SKM-1 treated with dmso at 0.1 percent for 144 hours (cell line): ENCODE data around the gene FMN1.

ENCODE experiments used
- DNase-seq: peaks from one replicate; lab custom pipeline; 2025; ENCODE audit not compliant: unreplicated experiment; lab: John Stamatoyannopoulos, UW

Gene FMN1

GRCh38 chr15:33066584-33066983, 127.9 kb downstream of the FMN1 start:
- DNase-seq, result no peak

GRCh38 chr15:33064878-33065277, 129.6 kb downstream of the FMN1 start:
- no peak for DNase-seq

DNA sequence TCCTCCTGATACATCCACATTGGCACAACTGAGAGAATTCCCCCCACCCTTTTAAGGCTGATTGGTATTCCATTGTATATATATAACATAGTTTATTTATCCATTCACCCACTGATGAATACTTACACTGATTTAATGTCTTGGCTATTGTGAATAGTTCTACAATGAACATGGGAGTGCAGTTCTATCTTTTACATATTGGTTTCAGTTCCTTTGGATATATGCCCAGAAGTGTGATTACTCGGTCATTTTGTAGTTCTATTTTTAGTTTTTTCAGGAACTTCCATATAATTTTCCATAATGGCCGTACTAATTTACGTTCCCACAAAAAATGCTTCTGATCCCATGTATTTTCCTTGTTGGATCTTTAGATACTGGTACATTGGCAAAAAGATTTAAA, 135.3 kb downstream of the FMN1 start:
- no peak for DNase-seq

- DNase-seq, result no peak
Measured at GRCh38 chr15:33057845-33058244, 136.7 kb downstream of the FMN1 start.

DNA sequence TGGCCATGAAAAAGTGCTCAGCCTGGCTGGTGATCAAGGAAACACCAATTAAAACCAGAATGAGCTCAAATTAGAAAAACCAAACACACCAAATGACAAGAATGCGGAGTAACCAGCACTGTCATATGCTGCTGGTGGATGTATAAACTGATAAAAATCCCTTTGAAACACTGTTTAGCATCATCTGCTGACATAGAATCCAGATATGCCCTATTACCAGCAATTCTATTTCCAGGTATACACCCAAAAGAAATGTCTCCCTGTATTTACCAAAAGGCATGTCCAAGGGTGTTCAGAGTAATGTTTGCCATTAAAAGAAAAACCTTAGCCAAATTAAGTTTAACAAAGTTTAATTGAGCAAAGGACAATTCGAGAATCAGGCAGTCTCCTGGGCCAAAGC, 138.6 kb downstream of the FMN1 start:
- DNase-seq, result no peak

GRCh38 chr15:33051528-33051927, 143.0 kb downstream of the FMN1 start:
- DNase-seq, result no peak

DNA sequence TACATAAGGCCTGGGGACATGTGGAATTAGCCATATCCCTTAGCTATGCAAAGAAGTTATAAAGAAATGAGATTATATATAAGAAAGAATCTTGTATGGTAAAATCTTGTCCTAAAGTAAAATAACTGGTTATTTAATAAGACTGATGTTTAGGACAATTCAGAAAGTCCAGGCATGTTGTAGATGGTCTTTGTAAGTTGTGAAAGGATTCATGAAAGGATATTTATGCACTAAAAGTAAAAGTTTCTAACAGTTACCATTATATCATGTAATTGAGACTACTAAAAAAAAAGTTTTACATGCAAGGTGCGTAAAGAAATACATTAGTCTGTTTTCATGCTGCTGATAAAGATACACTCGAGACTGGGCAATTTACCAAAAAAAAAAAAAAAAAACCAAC, 146.3 kb downstream of the FMN1 start:
- DNase-seq, result no peak

- no peak for DNase-seq
Measured at GRCh38 chr15:33047077-33047476, 147.4 kb downstream of the FMN1 start.

- DNase-seq, result no peak
Measured at GRCh38 chr15:33046329-33046728, 148.2 kb downstream of the FMN1 start.

- DNase-seq, result no peak
Measured at GRCh38 chr15:33045066-33045810, 149.3 kb downstream of the FMN1 start.

DNA sequence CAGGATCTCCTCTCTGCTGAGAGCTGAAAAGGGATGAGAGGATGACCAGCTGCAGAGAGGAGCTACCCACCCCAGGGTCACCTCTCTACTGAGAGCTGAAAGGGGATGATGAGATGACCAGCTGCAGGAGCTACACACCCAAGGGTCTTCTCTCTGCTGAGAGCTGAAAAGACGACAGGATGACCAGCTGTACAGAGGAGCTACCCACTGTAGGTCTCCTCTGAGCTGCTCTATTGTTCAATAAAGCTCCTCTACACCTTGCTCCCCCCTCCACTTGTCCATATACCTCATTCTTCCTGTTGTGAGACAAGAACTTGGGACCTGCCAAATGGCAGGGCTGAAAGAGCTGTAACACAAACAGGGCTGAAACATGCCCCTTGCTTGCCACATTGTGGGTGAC, 149.9 kb downstream of the FMN1 start:
- DNase-seq, result no peak

DNA sequence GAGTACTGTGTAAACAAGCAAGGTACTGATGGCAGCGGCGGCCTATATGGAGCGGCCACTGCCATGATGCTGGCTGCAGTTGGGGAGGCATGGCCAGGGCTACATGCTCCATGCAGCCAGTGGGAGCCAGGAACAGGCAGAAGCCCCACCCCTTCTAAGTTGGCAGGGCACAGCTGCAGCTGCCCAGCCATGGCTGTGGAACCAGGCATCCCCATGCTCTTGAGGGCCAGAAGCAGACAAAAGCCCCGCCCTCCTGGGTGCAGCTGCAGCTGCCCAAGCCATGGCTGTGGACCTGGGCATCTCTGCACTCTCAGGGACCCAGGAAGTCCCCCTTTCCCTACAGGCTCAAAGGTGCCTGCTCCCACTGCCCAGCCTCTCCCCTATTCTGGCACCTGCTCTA, 150.9 kb downstream of the FMN1 start:
- DNase-seq, result no peak

DNA sequence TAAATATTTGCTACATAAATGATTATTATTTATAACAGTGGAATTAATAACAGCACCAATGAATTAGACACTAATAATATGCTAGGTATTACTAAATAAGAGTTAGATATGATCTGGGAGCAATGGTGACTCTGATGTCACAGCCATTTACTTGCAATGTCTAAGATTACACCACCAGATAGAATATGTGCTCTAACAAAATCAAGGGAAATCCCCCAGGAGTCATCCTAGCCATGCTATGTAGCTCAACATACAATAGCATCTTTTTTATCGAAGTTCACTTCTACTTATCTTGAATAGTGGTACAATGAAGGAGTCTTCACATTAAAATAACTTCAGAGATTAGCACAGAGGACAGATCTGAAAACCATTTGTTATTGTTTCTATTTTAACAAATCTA, 154.0 kb downstream of the FMN1 start:
- no peak for DNase-seq

GRCh38 chr15:33034588-33034987, 159.9 kb downstream of the FMN1 start:
- DNase-seq, result no peak

- no peak for DNase-seq
Measured at GRCh38 chr15:33032053-33032452, 162.5 kb downstream of the FMN1 start.

DNA sequence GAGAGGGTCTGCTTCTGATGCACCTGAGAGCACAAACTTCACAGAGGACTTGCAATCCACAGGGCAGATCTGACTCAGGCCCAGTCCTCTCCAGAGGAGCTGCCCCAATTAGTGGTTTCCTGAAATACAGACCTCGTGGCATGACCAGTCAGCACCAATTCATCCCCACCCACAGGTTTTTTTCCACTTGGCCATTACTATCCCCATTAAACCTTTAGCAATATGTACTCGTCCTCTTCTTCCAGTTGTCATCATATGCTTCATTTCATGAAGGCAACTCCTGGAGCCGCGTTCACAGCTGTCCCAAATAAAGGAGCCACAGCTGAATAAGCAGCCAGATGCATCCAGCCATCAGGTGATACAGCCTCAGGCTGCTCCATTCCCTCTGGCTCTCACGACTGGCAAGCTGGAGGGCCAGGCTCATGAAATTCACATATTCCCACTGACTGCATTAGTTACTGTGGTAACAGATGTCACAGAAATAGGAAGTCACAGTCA, 163.1 kb downstream of the FMN1 start:
- DNase-seq, result no peak

DNA sequence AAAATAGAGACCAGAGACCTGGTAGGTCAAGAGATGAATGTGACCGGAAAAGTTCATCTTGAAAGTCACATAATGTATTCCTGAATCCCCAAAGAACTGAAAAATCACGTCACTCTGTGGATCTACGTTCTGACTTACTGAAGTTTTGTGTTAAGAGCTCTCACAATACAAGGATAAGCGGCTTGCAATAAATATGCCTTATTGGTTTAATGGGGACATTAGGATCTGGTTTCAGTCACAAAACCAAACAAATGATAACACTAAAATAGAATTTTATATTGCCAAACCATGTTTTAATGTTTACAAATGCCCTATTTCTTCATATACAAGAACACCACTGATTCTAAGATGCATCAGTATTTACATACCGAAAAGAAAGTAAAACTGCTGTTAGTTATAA, 164.2 kb downstream of the FMN1 start:
- DNase-seq, result no peak

DNA sequence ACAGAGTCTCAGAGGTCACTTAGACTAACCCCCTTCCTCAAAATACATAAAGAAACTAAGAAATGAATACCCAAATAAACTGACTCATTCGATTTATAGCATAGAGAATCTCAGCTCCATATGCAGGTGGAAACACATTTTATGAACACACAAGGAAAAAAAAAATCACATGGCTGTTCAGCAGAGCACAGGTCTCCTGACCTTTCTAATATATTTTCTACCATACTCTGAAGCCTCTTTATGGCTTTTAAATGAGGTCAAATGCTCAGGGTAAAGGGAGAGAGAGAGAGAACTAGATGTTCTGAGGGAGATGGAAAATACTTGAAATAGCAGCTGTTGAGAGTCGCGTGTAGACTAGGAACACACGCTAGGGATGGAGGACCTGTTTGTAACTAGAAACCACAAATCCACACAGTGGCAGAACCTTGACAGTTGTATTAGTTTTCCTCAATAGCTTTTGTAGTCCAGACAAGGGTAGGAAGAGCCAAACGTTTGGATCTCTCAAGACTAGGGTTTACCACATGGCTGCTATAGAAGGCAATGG, 165.3 kb downstream of the FMN1 start:
- no peak for DNase-seq

GRCh38 chr15:33028495-33028894, 166.0 kb downstream of the FMN1 start:
- no peak for DNase-seq

GRCh38 chr15:33027306-33028035, 167.0 kb downstream of the FMN1 start:
- DNase-seq, result no peak

- no peak for DNase-seq
Measured at GRCh38 chr15:33026614-33027013, 167.9 kb downstream of the FMN1 start.

DNA sequence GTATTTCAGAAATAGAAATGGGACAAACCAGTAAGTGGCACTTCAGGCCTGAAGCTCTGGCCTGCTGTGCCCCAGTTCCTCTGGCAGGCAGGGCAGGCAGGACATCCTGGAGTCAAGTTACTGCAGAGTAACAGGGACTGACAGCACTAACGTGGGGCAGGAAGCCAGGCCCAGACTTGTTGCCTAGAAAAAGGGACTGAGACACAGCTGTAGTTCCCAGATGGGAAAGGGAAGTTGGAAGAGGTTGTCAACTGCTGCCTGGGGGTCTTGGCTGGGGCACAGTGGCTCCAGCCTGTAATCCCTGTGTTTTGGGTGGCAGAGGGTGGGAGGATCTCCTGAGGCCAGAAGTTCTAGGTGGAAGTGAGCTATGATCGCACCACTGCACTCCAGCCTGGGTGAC, 171.9 kb downstream of the FMN1 start:
- no peak for DNase-seq
